Measurements from ENCODE around the gene ORMDL3. TPM values are rescaled to one million over a fixed set of nuclear protein-coding genes. Genes with fewer than 3 reads are reported as not detected.
A peak's percentile ranks its signal among the peaks of the same experiment; 100 is the strongest.

ORMDL3 gene
- total RNA-seq, 1 donor from 2014 or later = 77.4 TPM

- intact Hi-C loops (cut with micrococcal nuclease) = no loop called here
- Mint-ChIP-seq H3K4me1 (ENCODE audit: low read depth) (peaks cover 36% of the 10 kb centered on the region), H3K4me3 (no peak overlapping the region), H3K27me3 (ENCODE audit: insufficient read depth) (peaks cover 6% of the 10 kb centered on the region), H3K27ac (no peak overlapping the region), H3K36me3 (ENCODE audit: low read depth) (peaks cover 2% of the 10 kb centered on the region), H3K9me3 (no peaks in the 10 kb centered on the region)
- DNase-seq (ENCODE audit: low spot score) = no peak
These were observed 16.4 kb upstream of the ORMDL3 start for GRCh38 chr17:39943702-39944392.

GRCh38 chr17:39939588-39940419 lies 12.4 kb upstream of the ORMDL3 start:
- Mint-ChIP-seq H3K9me3 (no peaks in the 10 kb centered on the region), H3K4me1 (ENCODE audit: low read depth) (peaks cover 25% of the 10 kb centered on the region), H3K27ac (peak overlapping the region; percentile 87), H3K36me3 (ENCODE audit: low read depth) (peaks cover 2% of the 10 kb centered on the region), H3K27me3 (ENCODE audit: insufficient read depth) (peaks cover 4% of the 10 kb centered on the region), H3K4me3 (peak overlapping the region; percentile 31)
- intact Hi-C loops (cut with micrococcal nuclease) = loop anchor here (1.0 kb wide), 4 partner anchors 13 to 170 kb away; partner anchors contain the start of genes LRRC3C, ORMDL3 and PSMD3
- DNase-seq (ENCODE audit: low spot score) = peak; percentile 71

- peak overlapping the region; percentile 87 for H3K27ac Mint-ChIP-seq
- no peaks in the 10 kb centered on the region for H3K9me3 Mint-ChIP-seq
- no peak for DNase-seq (ENCODE audit: low spot score)
- H3K27me3 Mint-ChIP-seq (ENCODE audit: insufficient read depth) = peaks cover 4% of the 10 kb centered on the region
- no peak overlapping the region for H3K4me3 Mint-ChIP-seq
- intact Hi-C loops (cut with micrococcal nuclease) = no loop called here
- peaks cover 25% of the 10 kb centered on the region for H3K4me1 Mint-ChIP-seq (ENCODE audit: low read depth)
- peaks cover 2% of the 10 kb centered on the region for H3K36me3 Mint-ChIP-seq (ENCODE audit: low read depth)
These were observed 11.7 kb upstream of the ORMDL3 start for GRCh38 chr17:39939106-39939505.

GRCh38 chr17:39938140-39938869 lies 10.9 kb upstream of the ORMDL3 start:
- DNase-seq (ENCODE audit: low spot score) = no peak
- H3K27me3 Mint-ChIP-seq (ENCODE audit: insufficient read depth) = peaks cover 4% of the 10 kb centered on the region
- no peak overlapping the region for H3K4me3 Mint-ChIP-seq
- peak overlapping the region; percentile 23 for H3K27ac Mint-ChIP-seq
- H3K36me3 Mint-ChIP-seq (ENCODE audit: low read depth) = peaks cover 2% of the 10 kb centered on the region
- H3K9me3 Mint-ChIP-seq = no peaks in the 10 kb centered on the region
- intact Hi-C loops (cut with micrococcal nuclease) = no loop called here
- H3K4me1 Mint-ChIP-seq (ENCODE audit: low read depth) = peaks cover 25% of the 10 kb centered on the region

- Mint-ChIP-seq H3K4me3 (no peak overlapping the region), H3K9me3 (no peaks in the 10 kb centered on the region), H3K27me3 (ENCODE audit: insufficient read depth) (peaks cover 4% of the 10 kb centered on the region), H3K36me3 (ENCODE audit: low read depth) (peaks cover 2% of the 10 kb centered on the region), H3K27ac (no peak overlapping the region), H3K4me1 (ENCODE audit: low read depth) (peaks cover 25% of the 10 kb centered on the region)
- intact Hi-C loops (cut with micrococcal nuclease) = no loop called here
- no peak for DNase-seq (ENCODE audit: low spot score)
These were observed 10.0 kb upstream of the ORMDL3 start for GRCh38 chr17:39937447-39937846.

GRCh38 chr17:39935909-39936308 lies 8.5 kb upstream of the ORMDL3 start:
- intact Hi-C loops (cut with micrococcal nuclease) = no loop called here
- H3K27me3 Mint-ChIP-seq (ENCODE audit: insufficient read depth) = peaks cover 4% of the 10 kb centered on the region
- no peak overlapping the region for H3K4me3 Mint-ChIP-seq
- H3K9me3 Mint-ChIP-seq = no peaks in the 10 kb centered on the region
- no peak overlapping the region for H3K27ac Mint-ChIP-seq
- no peaks in the 10 kb centered on the region for H3K36me3 Mint-ChIP-seq (ENCODE audit: low read depth)
- peaks cover 20% of the 10 kb centered on the region for H3K4me1 Mint-ChIP-seq (ENCODE audit: low read depth)
- DNase-seq (ENCODE audit: low spot score) = no peak

- H3K4me3 Mint-ChIP-seq = no peak overlapping the region
- H3K4me1 Mint-ChIP-seq (ENCODE audit: low read depth) = peaks cover 12% of the 10 kb centered on the region
- intact Hi-C loops (cut with micrococcal nuclease) = no loop called here
- DNase-seq (ENCODE audit: low spot score) = no peak
- no peaks in the 10 kb centered on the region for H3K36me3 Mint-ChIP-seq (ENCODE audit: low read depth)
- no peak overlapping the region for H3K27ac Mint-ChIP-seq
- no peaks in the 10 kb centered on the region for H3K9me3 Mint-ChIP-seq
- peaks cover 4% of the 10 kb centered on the region for H3K27me3 Mint-ChIP-seq (ENCODE audit: insufficient read depth)
These were observed 6.9 kb upstream of the ORMDL3 start for GRCh38 chr17:39934324-39934723.

- Mint-ChIP-seq H3K27ac (no peak overlapping the region), H3K9me3 (no peaks in the 10 kb centered on the region), H3K4me3 (no peak overlapping the region), H3K27me3 (ENCODE audit: insufficient read depth) (peaks cover 4% of the 10 kb centered on the region), H3K36me3 (ENCODE audit: low read depth) (no peaks in the 10 kb centered on the region), H3K4me1 (ENCODE audit: low read depth) (peaks cover 12% of the 10 kb centered on the region)
- no peak for DNase-seq (ENCODE audit: low spot score)
- intact Hi-C loops (cut with micrococcal nuclease) = no loop called here
These were observed 6.5 kb upstream of the ORMDL3 start for GRCh38 chr17:39933912-39934311.

GRCh38 chr17:39929646-39930407 lies 2.4 kb upstream of the ORMDL3 start:
- no peaks in the 10 kb centered on the region for H3K9me3 Mint-ChIP-seq
- DNase-seq (ENCODE audit: low spot score) = no peak
- intact Hi-C loops (cut with micrococcal nuclease) = loop anchor here (5.0 kb wide), 2 partner anchors 158 to 468 kb away; partner anchors contain the start of gene CDK12
- H3K4me1 Mint-ChIP-seq (ENCODE audit: low read depth) = peaks cover 36% of the 10 kb centered on the region
- no peak overlapping the region for H3K4me3 Mint-ChIP-seq
- H3K36me3 Mint-ChIP-seq (ENCODE audit: low read depth) = no peaks in the 10 kb centered on the region
- no peak overlapping the region for H3K27ac Mint-ChIP-seq
- H3K27me3 Mint-ChIP-seq (ENCODE audit: insufficient read depth) = peaks cover 2% of the 10 kb centered on the region

- Mint-ChIP-seq H3K4me3 (peak overlapping the region; percentile 44), H3K27me3 (ENCODE audit: insufficient read depth) (peaks cover 2% of the 10 kb centered on the region), H3K36me3 (ENCODE audit: low read depth) (peaks cover 5% of the 10 kb centered on the region), H3K9me3 (no peaks in the 10 kb centered on the region), H3K4me1 (ENCODE audit: low read depth) (peaks cover 44% of the 10 kb centered on the region), H3K27ac (peak overlapping the region; percentile 19)
- no peak for DNase-seq (ENCODE audit: low spot score)
- intact Hi-C loops (cut with micrococcal nuclease) = loop anchor here (5.0 kb wide), 2 partner anchors 157 to 467 kb away; partner anchors contain the start of gene CDK12
These were observed 1.7 kb upstream of the ORMDL3 start for GRCh38 chr17:39928858-39929645.

- H3K4me1 Mint-ChIP-seq (ENCODE audit: low read depth) = peaks cover 51% of the 10 kb centered on the region
- peaks cover 2% of the 10 kb centered on the region for H3K27me3 Mint-ChIP-seq (ENCODE audit: insufficient read depth)
- peak overlapping the region; percentile 92 for H3K27ac Mint-ChIP-seq
- peak overlapping the region; percentile 97 for H3K4me3 Mint-ChIP-seq
- intact Hi-C loops (cut with micrococcal nuclease) = loop anchor here (1.0 to 5.0 kb wide), 12 partner anchors 12 to 466 kb away; partner anchors contain the start of genes CASC3, CDC6, CDK12 and MED24
- peaks cover 10% of the 10 kb centered on the region for H3K36me3 Mint-ChIP-seq (ENCODE audit: low read depth)
- H3K9me3 Mint-ChIP-seq = no peaks in the 10 kb centered on the region
- no peak for DNase-seq (ENCODE audit: low spot score)
These were observed 792 bp upstream of the ORMDL3 start for GRCh38 chr17:39927929-39928857.
